ENCODE results near the gene ERC2.

The ERC2 gene

DNA sequence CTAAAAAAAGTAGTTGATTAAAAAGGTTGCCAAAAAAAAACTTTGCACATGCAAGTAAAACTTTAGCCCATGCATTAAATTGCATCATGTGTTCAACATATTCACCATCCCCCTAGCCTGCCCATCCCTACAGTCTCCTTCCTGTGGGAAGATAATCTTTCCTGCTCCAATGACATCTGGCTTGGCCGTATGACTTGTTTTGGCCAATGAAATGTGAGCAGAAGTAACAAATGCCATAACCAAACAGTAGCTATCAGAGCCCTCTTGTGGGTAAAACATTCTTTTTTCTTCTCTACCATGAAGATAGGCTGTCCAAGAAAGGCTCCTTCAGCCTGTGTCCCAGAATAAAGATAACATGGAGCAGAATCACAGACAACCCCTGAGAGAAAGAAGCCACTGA, 15.3 kb downstream of the ERC2 start:
- Histone ChIP-seq H4K20me1 (ENCODE audit: insufficient read depth, low read length, poor library complexity, severe bottlenecking) (no peaks in the 10 kb centered on the region), H2AFZ (ENCODE audit: low read length) (no peak overlapping the region), H3K79me2 (ENCODE audit: insufficient read depth, low read length) (no peaks in the 10 kb centered on the region), H3K4me2 (ENCODE audit: low read depth, low read length, poor library complexity, severe bottlenecking) (no peak overlapping the region), H3F3A (ENCODE audit: low read depth) (no peaks in the 10 kb centered on the region), H3K9me3 (ENCODE audit: insufficient read depth, low read depth, low read length) (no peaks in the 10 kb centered on the region), H3K9ac (ENCODE audit: low read depth, low read length, poor library complexity, severe bottlenecking) (no peak overlapping the region), H3K27me3 (ENCODE audit: insufficient read depth, low read length, poor library complexity, severe bottlenecking) (no peaks in the 10 kb centered on the region), H3K4me1 (ENCODE audit: insufficient read depth, low read length, poor library complexity, severe bottlenecking) (no peaks in the 10 kb centered on the region), H3K4me3 (ENCODE audit: low read length, poor library complexity, severe bottlenecking) (no peak overlapping the region), H3K9me2 (replicated peaks; ENCODE audit: low read depth, low read length) (no peaks in the 10 kb centered on the region), H3K36me3 (ENCODE audit: insufficient read depth, low read length) (no peaks in the 10 kb centered on the region)
- TF ChIP-seq EZH2phosphoT487 (IDR thresholded peaks at IDR 0.05; ENCODE audit: borderline replicate concordance), result no peak
- TF ChIP-seq, protein P1, sequence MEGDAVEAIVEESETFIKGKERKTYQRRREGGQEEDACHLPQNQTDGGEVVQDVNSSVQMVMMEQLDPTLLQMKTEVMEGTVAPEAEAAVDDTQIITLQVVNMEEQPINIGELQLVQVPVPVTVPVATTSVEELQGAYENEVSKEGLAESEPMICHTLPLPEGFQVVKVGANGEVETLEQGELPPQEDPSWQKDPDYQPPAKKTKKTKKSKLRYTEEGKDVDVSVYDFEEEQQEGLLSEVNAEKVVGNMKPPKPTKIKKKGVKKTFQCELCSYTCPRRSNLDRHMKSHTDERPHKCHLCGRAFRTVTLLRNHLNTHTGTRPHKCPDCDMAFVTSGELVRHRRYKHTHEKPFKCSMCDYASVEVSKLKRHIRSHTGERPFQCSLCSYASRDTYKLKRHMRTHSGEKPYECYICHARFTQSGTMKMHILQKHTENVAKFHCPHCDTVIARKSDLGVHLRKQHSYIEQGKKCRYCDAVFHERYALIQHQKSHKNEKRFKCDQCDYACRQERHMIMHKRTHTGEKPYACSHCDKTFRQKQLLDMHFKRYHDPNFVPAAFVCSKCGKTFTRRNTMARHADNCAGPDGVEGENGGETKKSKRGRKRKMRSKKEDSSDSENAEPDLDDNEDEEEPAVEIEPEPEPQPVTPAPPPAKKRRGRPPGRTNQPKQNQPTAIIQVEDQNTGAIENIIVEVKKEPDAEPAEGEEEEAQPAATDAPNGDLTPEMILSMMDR (conservative IDR thresholded peaks at IDR 0.05; ENCODE audit: low read length), result no peak

GRCh38 chr3:56452085-56452484, 16.2 kb downstream of the ERC2 start:
- no peaks in the 10 kb centered on the region for H3K27me3 ChIP-seq (ENCODE audit: insufficient read depth, low read length, poor library complexity, severe bottlenecking)
- no peaks in the 10 kb centered on the region for H4K20me1 ChIP-seq (ENCODE audit: insufficient read depth, low read length, poor library complexity, severe bottlenecking)
- TF ChIP-seq, protein P1 (conservative IDR thresholded peaks at IDR 0.05; ENCODE audit: low read length), result no peak
- TF ChIP-seq EZH2phosphoT487 (IDR thresholded peaks at IDR 0.05; ENCODE audit: borderline replicate concordance), result no peak
- H3K4me1 ChIP-seq (ENCODE audit: insufficient read depth, low read length, poor library complexity, severe bottlenecking), result no peaks in the 10 kb centered on the region
- no peak overlapping the region for H3K9ac ChIP-seq (ENCODE audit: low read depth, low read length, poor library complexity, severe bottlenecking)
- no peaks in the 10 kb centered on the region for H3K9me3 ChIP-seq (ENCODE audit: insufficient read depth, low read depth, low read length)
- no peak overlapping the region for H3K4me3 ChIP-seq (ENCODE audit: low read length, poor library complexity, severe bottlenecking)
- H3K4me2 ChIP-seq (ENCODE audit: low read depth, low read length, poor library complexity, severe bottlenecking), result no peak overlapping the region
- no peaks in the 10 kb centered on the region for H3F3A ChIP-seq (ENCODE audit: low read depth)
- H2AFZ ChIP-seq (ENCODE audit: low read length), result no peak overlapping the region
- no peaks in the 10 kb centered on the region for H3K79me2 ChIP-seq (ENCODE audit: insufficient read depth, low read length)
- no peaks in the 10 kb centered on the region for H3K36me3 ChIP-seq (ENCODE audit: insufficient read depth, low read length)
- H3K9me2 ChIP-seq (replicated peaks; ENCODE audit: low read depth, low read length), result no peaks in the 10 kb centered on the region

GRCh38 chr3:56443372-56443771, 24.9 kb downstream of the ERC2 start:
- Histone ChIP-seq H3K9me3 (ENCODE audit: insufficient read depth, low read depth, low read length) (no peaks in the 10 kb centered on the region), H3K27me3 (ENCODE audit: insufficient read depth, low read length, poor library complexity, severe bottlenecking) (no peaks in the 10 kb centered on the region), H3K36me3 (ENCODE audit: insufficient read depth, low read length) (no peaks in the 10 kb centered on the region), H4K20me1 (ENCODE audit: insufficient read depth, low read length, poor library complexity, severe bottlenecking) (no peaks in the 10 kb centered on the region), H2AFZ (ENCODE audit: low read length) (no peak overlapping the region), H3K4me2 (ENCODE audit: low read depth, low read length, poor library complexity, severe bottlenecking) (no peak overlapping the region), H3K79me2 (ENCODE audit: insufficient read depth, low read length) (no peaks in the 10 kb centered on the region), H3K4me1 (ENCODE audit: insufficient read depth, low read length, poor library complexity, severe bottlenecking) (no peaks in the 10 kb centered on the region), H3K4me3 (ENCODE audit: low read length, poor library complexity, severe bottlenecking) (no peak overlapping the region), H3F3A (ENCODE audit: low read depth) (no peaks in the 10 kb centered on the region), H3K9ac (ENCODE audit: low read depth, low read length, poor library complexity, severe bottlenecking) (no peak overlapping the region), H3K9me2 (replicated peaks; ENCODE audit: low read depth, low read length) (no peaks in the 10 kb centered on the region)
- TF ChIP-seq EZH2phosphoT487 (IDR thresholded peaks at IDR 0.05; ENCODE audit: borderline replicate concordance), result no peak
- TF ChIP-seq, protein P1 (conservative IDR thresholded peaks at IDR 0.05; ENCODE audit: low read length), result no peak
